H9 (cell line): ENCODE results near the gene APOBEC3G. TPM values are rescaled to one million over a fixed set of nuclear protein-coding genes. Genes with fewer than 3 reads are reported as not detected.
"Not testable (repeated sequence)": the region's sequence is repeated elsewhere in the genome, so short reads cannot be mapped to it uniquely, and the experiment has no call there.

Experiments used
- DNase-seq: peaks from one replicate; pipeline ENCODE4 v3.0.0-alpha.2; 2017
- H2AFZ ChIP-seq: one replicate; pipeline ENCODE4 v1.6.1; 2013; ENCODE audit warnings: mild to moderate bottlenecking, low read length, control low read depth, moderate library complexity
- H2AK5ac ChIP-seq: 2 replicates; pipeline ENCODE4 v1.6.1; 2013; ENCODE audit warnings: low read length, control low read depth, mixed read lengths; ENCODE audit not compliant: insufficient read length
- H2BK120ac ChIP-seq: one replicate; pipeline ENCODE4 v1.6.1; 2013; ENCODE audit warnings: low read depth, mild to moderate bottlenecking, low read length, control low read depth, inconsistent platforms; ENCODE audit not compliant: poor library complexity, severe bottlenecking
- H2BK12ac ChIP-seq: 2 replicates; pipeline ENCODE4 v1.6.1; 2013; ENCODE audit warnings: low read length, control low read depth, mixed read lengths, low read depth; ENCODE audit not compliant: insufficient read length
- H2BK15ac ChIP-seq: 2 replicates; pipeline ENCODE4 v1.6.1; 2013; ENCODE audit warnings: low read depth, low read length, control low read depth
- H2BK20ac ChIP-seq: one replicate; pipeline ENCODE4 v1.6.1; 2013; ENCODE audit warnings: low read depth, mild to moderate bottlenecking, low read length, control low read depth, inconsistent platforms; ENCODE audit not compliant: poor library complexity, severe bottlenecking
- H2BK5ac ChIP-seq: 2 replicates; pipeline ENCODE4 v1.6.1; 2013; ENCODE audit warnings: low read length, control low read depth, mixed read lengths; ENCODE audit not compliant: insufficient read length
- H3K14ac ChIP-seq: 2 replicates; pipeline ENCODE4 v1.6.1; 2013; ENCODE audit warnings: low read length, control low read depth; ENCODE audit not compliant: insufficient read depth
- H3K18ac ChIP-seq: 2 replicates; pipeline ENCODE4 v1.6.1; 2013; ENCODE audit warnings: low read depth, mild to moderate bottlenecking, mixed read lengths, low read length, control low read depth; ENCODE audit not compliant: insufficient read length
- H3K23ac ChIP-seq: 2 replicates; pipeline ENCODE4 v1.6.1; 2013; ENCODE audit warnings: low read length, control low read depth, mixed read lengths, low read depth; ENCODE audit not compliant: insufficient read length
- H3K23me2 ChIP-seq: 2 replicates; pipeline ENCODE4 v1.6.1; 2013; ENCODE audit warnings: low read depth, mild to moderate bottlenecking, mixed read lengths, low read length, control low read depth; ENCODE audit not compliant: insufficient read length, poor library complexity, severe bottlenecking
- H3K27ac ChIP-seq: 2 replicates; pipeline ENCODE4 v1.5.1; 2013; ENCODE audit warnings: low read length, control low read depth, mixed read lengths, low read depth; ENCODE audit not compliant: insufficient read length
- H3K27me3 ChIP-seq: 2 replicates; pipeline ENCODE4 v1.6.1; 2013; ENCODE audit warnings: low read length, control low read depth, inconsistent platforms; ENCODE audit not compliant: insufficient read depth
- H3K4ac ChIP-seq: 2 replicates; pipeline ENCODE4 v1.6.1; 2013; ENCODE audit warnings: low read depth, mild to moderate bottlenecking, control low read depth, inconsistent platforms, low read length, moderate library complexity
- H3K4me1 ChIP-seq: 2 replicates; pipeline ENCODE4 v1.6.1; 2013; ENCODE audit warnings: low read length, control low read depth, inconsistent platforms; ENCODE audit not compliant: insufficient read depth
- H3K4me2 ChIP-seq: 2 replicates; pipeline ENCODE4 v1.6.1; 2013; ENCODE audit warnings: low read length, control low read depth, mixed read lengths; ENCODE audit not compliant: insufficient read length, insufficient read depth
- H3K56ac ChIP-seq: 2 replicates; pipeline ENCODE4 v1.6.1; 2013; ENCODE audit warnings: low read depth, mild to moderate bottlenecking, mixed read lengths, low read length, control low read depth; ENCODE audit not compliant: insufficient read length
- H3K79me1 ChIP-seq: 2 replicates; pipeline ENCODE4 v1.6.1; 2013; ENCODE audit warnings: low read depth, mild to moderate bottlenecking, moderate library complexity, low read length, control low read depth, inconsistent platforms; ENCODE audit not compliant: insufficient read depth, poor library complexity, severe bottlenecking
- H3K79me2 ChIP-seq: 2 replicates; pipeline ENCODE4 v1.6.1; 2013; ENCODE audit warnings: low read length, control low read depth, inconsistent platforms; ENCODE audit not compliant: insufficient read depth
- H3K9ac ChIP-seq: 2 replicates; pipeline ENCODE4 v1.6.1; 2013; ENCODE audit warnings: low read length, control low read depth, mixed read lengths; ENCODE audit not compliant: insufficient read length; ENCODE audit errors: extremely low read depth
- H3K9me3 ChIP-seq: one replicate; pipeline ENCODE4 v1.6.1; 2013; ENCODE audit warnings: low read depth, low read length, inconsistent platforms; ENCODE audit not compliant: control insufficient read depth
- H3T11ph ChIP-seq: one replicate; pipeline ENCODE4 v1.6.1; 2013; ENCODE audit warnings: mild to moderate bottlenecking, low read length, control low read depth, inconsistent platforms
- H4K20me1 ChIP-seq: one replicate; pipeline ENCODE4 v1.6.1; 2013; ENCODE audit not compliant: control insufficient read depth, insufficient read length, insufficient read depth
- H4K5ac ChIP-seq: 2 replicates; pipeline ENCODE4 v1.6.1; 2013; ENCODE audit warnings: low read depth, mild to moderate bottlenecking, mixed read lengths, low read length, control low read depth; ENCODE audit not compliant: insufficient read length
- H4K8ac ChIP-seq: replicated peaks from 2 replicates; pipeline ENCODE4 v1.6.1; 2013; ENCODE audit warnings: low read length, control low read depth, mixed read lengths, low read depth; ENCODE audit not compliant: insufficient read length
- H4K91ac ChIP-seq: 2 replicates; pipeline ENCODE4 v1.6.1; 2013; ENCODE audit warnings: low read depth, mild to moderate bottlenecking, moderate library complexity, mixed read lengths, low read length, control low read depth; ENCODE audit not compliant: insufficient read length
- H3K27ac Mint-ChIP-seq, 3 experiments: 2 replicates in 2 of 3; 3 replicates in 1 of 3; pipeline ENCODE4 v1.8.0; 2020 to 2021; ENCODE audit warnings: mixed read lengths in 3 of 3, mild to moderate bottlenecking in 1 of 3, moderate library complexity in 1 of 3
- H3K27me3 Mint-ChIP-seq: 2 replicates; pipeline ENCODE4 v1.8.0; 2021; ENCODE audit warnings: low read depth, mild to moderate bottlenecking, moderate library complexity, mixed read lengths
- H3K36me3 Mint-ChIP-seq, 3 experiments: 2 replicates in 2 of 3; 3 replicates in 1 of 3; pipeline ENCODE4 v1.8.0; 2020 to 2021; ENCODE audit warnings: low read depth in 3 of 3, mixed read lengths in 3 of 3; ENCODE audit not compliant: insufficient read depth in 1 of 3
- H3K4me1 Mint-ChIP-seq, 2 experiments: 2 replicates each; pipeline ENCODE4 v1.8.0; 2020; ENCODE audit warnings: mixed read lengths in 2 of 2
- H3K4me3 Mint-ChIP-seq, 2 experiments: 2 replicates in 1 of 2; 3 replicates in 1 of 2; pipeline ENCODE4 v1.8.0; 2020 to 2021; ENCODE audit warnings: mild to moderate bottlenecking in 2 of 2, mixed read lengths in 2 of 2, moderate library complexity in 1 of 2
- H3K9me3 Mint-ChIP-seq, 2 experiments: 2 replicates in 1 of 2; 3 replicates in 1 of 2; pipeline ENCODE4 v1.8.0; 2020; ENCODE audit warnings: mild to moderate bottlenecking in 2 of 2, mixed read lengths in 2 of 2, moderate library complexity in 1 of 2
- WGBS: extraction: QIAGEN DNeasy Blood & Tissue Kit; methylation state at CpG from one replicate; pipeline ENCODE4 v1.1.7; 2013; ENCODE audit warnings: missing lambda C conversion rate, low lambda C conversion rate, mixed read lengths; ENCODE audit not compliant: insufficient read length; ENCODE audit errors: extremely low coverage; 5-methylcytosine and 5-hydroxymethylcytosine counted together
- total RNA-seq: library from RNA; stranded (reverse); gene quantifications from 2 replicates; pipeline ENCODE4 v1.2.1, GENCODE V29; 2021
- TF ChIP-seq, protein P1 (sequence below): fragments of 200-600 bp; sonication (generic); conservative IDR thresholded peaks from 3 replicates; pipeline ENCODE4 v1.8.0; 2021; ENCODE audit warnings: antibody characterized with exemption, mild to moderate bottlenecking

The APOBEC3G gene
- total RNA-seq, 1 experiment from 2014 or later = 2.4 TPM

DNA sequence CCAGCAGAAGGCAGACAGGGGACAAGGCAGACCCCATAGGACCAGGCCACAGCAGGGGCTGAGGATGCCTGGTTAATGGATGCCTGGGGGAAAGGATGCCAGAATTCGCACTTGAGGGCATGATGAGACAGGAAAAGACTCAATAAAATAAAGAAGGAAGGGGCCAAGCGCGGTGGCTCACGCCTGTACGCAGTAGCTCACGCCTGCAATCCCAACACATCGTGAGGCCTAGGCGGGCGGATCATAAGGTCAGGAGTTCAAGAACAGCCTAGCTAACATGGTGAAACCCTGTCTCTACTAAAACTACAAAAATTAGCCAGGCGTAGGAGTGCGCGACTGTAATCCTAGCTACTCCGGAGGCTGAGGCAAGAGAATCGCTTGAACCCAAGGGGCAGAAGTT, 46.4 kb upstream of the APOBEC3G start:
- Histone ChIP-seq H4K91ac (no peak overlapping the region), H3K4me2 (no peak overlapping the region)
- no peak overlapping the region for H3K4me3 Mint-ChIP-seq

DNA sequence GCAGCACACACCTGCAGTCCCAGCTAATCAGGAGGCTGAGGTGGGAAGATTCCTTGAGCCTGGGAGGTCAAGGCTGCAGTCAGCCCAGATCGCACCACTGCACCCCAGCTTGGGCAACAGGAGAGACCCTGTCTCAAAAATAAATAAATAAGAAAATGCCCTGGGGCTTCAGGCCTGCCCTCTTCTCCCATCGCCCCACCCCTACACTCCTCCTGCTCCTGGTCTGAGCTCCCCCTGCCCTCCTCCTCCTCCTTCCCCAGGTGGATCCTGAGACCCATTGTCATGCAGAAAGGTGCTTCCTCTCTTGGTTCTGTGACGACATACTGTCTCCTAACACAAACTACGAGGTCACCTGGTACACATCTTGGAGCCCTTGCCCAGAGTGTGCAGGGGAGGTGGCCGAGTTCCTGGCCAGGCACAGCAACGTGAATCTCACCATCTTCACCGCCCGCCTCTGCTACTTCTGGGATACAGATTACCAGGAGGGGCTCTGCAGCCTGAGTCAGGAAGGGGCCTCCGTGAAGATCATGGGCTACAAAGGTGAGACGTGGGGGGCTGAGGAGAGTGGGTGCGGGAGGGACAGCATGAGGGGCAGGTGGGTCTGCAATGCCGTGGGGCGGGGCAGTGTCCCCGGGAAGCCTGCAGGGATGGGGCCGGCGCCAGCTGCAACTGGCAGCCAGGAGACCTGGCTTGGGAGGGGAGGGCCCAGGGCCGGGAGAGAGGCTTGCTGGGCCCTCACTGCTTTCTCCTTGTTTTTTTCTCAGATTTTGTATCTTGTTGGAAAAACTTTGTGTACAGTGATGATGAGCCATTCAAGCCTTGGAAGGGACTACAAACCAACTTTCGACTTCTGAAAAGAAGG, 45.4 kb upstream of the APOBEC3G start:
- Mint-ChIP-seq H3K4me1 (peaks cover 38 to 44% of the 10 kb centered on the region in 2 experiments), H3K27ac (peak overlapping the region; percentile 96 to 98 (median 97)), H3K4me3 (peak overlapping the region; percentile 63 to 82)
- not testable (repeated sequence) for H2BK5ac ChIP-seq, H4K8ac ChIP-seq, H3K4me1 ChIP-seq, H2BK12ac ChIP-seq, H3K23me2 ChIP-seq, H4K5ac ChIP-seq, H2BK120ac ChIP-seq, H3K9me3 Mint-ChIP-seq, H3K9ac ChIP-seq, H3K56ac ChIP-seq, H3K27ac ChIP-seq, H3K14ac ChIP-seq, H3K27me3 Mint-ChIP-seq, H2BK15ac ChIP-seq, H3K27me3 ChIP-seq, H3K23ac ChIP-seq, H2AFZ ChIP-seq, H3K79me1 ChIP-seq, H3K36me3 Mint-ChIP-seq, H2BK20ac ChIP-seq, H3K4ac ChIP-seq, H4K20me1 ChIP-seq, H2AK5ac ChIP-seq, H3K9me3 ChIP-seq, H3T11ph ChIP-seq, H4K91ac ChIP-seq, H3K79me2 ChIP-seq
- peak; percentile 81 for DNase-seq
- Histone ChIP-seq H3K4me2 (peak overlapping the region; percentile 42), H3K18ac (peak overlapping the region; percentile 89)
- WGBS = no CpG with 5 or more reads among the region's 18 CpGs

More for the DNA sequence above, 46.4 kb upstream of the APOBEC3G start:
- Histone ChIP-seq H3K27me3 (no peaks in the 10 kb centered on the region), H4K5ac (no peak overlapping the region), H3K4ac (no peak overlapping the region), H2AK5ac (no peak overlapping the region), H2BK20ac (no peak overlapping the region), H4K8ac (no peak overlapping the region), H3K14ac (no peak overlapping the region; the same call in 1 of the 2 replicates), H4K20me1 (no peaks in the 10 kb centered on the region), H3K79me1 (no peaks in the 10 kb centered on the region), H3K56ac (no peak overlapping the region), H3K9ac (no peak overlapping the region), H2BK5ac (no peak overlapping the region), H2BK120ac (no peak overlapping the region), H3K79me2 (no peaks in the 10 kb centered on the region), H2BK12ac (peak overlapping the region; percentile 73), H3K23ac (no peak overlapping the region), H3K18ac (no peak overlapping the region), H3K27ac (no peak overlapping the region), H3K9me3 (no peaks in the 10 kb centered on the region), H3T11ph (no peak overlapping the region), H3K23me2 (no peaks in the 10 kb centered on the region), H2BK15ac (no peak overlapping the region), H2AFZ (no peak overlapping the region), H3K4me1 (no peaks in the 10 kb centered on the region; the same call in 1 of the 2 replicates)
- Mint-ChIP-seq H3K36me3 (peaks cover 0 to 11% (median 11%) of the 10 kb centered on the region in 3 experiments), H3K4me1 (peaks cover 36 to 45% of the 10 kb centered on the region in 2 experiments), H3K27ac (peak overlapping the region in 2 of 3 experiments; percentile 78 to 86; a peak in 4 of 7 replicates), H3K9me3 (no peaks in the 10 kb centered on the region; a peak in 1 of 5 replicates), H3K27me3 (no peaks in the 10 kb centered on the region)
- peak; percentile 25 for DNase-seq
- no CpG with 5 or more reads among the region's 14 CpGs for WGBS
- TF ChIP-seq, protein P1, sequence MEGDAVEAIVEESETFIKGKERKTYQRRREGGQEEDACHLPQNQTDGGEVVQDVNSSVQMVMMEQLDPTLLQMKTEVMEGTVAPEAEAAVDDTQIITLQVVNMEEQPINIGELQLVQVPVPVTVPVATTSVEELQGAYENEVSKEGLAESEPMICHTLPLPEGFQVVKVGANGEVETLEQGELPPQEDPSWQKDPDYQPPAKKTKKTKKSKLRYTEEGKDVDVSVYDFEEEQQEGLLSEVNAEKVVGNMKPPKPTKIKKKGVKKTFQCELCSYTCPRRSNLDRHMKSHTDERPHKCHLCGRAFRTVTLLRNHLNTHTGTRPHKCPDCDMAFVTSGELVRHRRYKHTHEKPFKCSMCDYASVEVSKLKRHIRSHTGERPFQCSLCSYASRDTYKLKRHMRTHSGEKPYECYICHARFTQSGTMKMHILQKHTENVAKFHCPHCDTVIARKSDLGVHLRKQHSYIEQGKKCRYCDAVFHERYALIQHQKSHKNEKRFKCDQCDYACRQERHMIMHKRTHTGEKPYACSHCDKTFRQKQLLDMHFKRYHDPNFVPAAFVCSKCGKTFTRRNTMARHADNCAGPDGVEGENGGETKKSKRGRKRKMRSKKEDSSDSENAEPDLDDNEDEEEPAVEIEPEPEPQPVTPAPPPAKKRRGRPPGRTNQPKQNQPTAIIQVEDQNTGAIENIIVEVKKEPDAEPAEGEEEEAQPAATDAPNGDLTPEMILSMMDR = no peak
